Heart left ventricle (tissue), 16 donors: ENCODE results near the gene BCKDHA. TPM values are rescaled to one million over a fixed set of nuclear protein-coding genes. Genes with fewer than 3 reads are reported as not detected.

ENCODE experiments used
- ATAC-seq, 4 donors: fragments of 200-7000 bp; cut with Tn5 transposase; one replicate each; pipeline ENCODE4 v1.9.1; 2020 to 2022; ENCODE audit warnings: moderate library complexity in 4 of 4, mild to moderate bottlenecking in 3 of 4, moderate number of reproducible peaks in 1 of 4
- DNase-seq, 5 donors: peaks; one replicate each; pipeline ENCODE4 v3.0.0-alpha.2; 2020
- H3K27ac ChIP-seq, 12 donors: fragments of 200-600 bp; sonication (generic) in 4 of 12; one replicate each; pipeline versions ENCODE4 v1.5.0 to v1.8.0; 2016 to 2022; ENCODE audit warnings: mild to moderate bottlenecking in 2 of 12
- H3K27me3 ChIP-seq, 9 donors: fragments of 200-600 bp; sonication (generic) in 2 of 9; one replicate each; pipeline versions ENCODE4 v1.5.1 to v1.8.0; 2016 to 2022; ENCODE audit warnings: mild to moderate bottlenecking in 3 of 9
- H3K36me3 ChIP-seq, 9 donors: fragments of 200-600 bp; sonication (generic) in 2 of 9; one replicate each; pipeline versions ENCODE4 v1.5.0 to v1.8.0; 2018 to 2022; ENCODE audit warnings: mild to moderate bottlenecking in 2 of 9
- H3K4me1 ChIP-seq, 12 donors: fragments of 200-600 bp; sonication (generic) in 4 of 12; one replicate each; pipeline versions ENCODE4 v1.5.0 to v1.8.0; 2016 to 2022; ENCODE audit warnings: mild to moderate bottlenecking in 3 of 12
- H3K4me3 ChIP-seq, 12 donors: fragments of 200-600 bp; sonication (generic) in 4 of 12; one replicate each; pipeline versions ENCODE4 v1.5.0 to v1.8.0; 2017 to 2022; ENCODE audit warnings: mild to moderate bottlenecking in 9 of 12, moderate library complexity in 4 of 12
- H3K9me3 ChIP-seq, 12 donors: fragments of 200-600 bp; sonication (generic) in 4 of 12; one replicate each; pipeline versions ENCODE4 v1.5.0 to v1.8.0; 2016 to 2022; ENCODE audit warnings: mild to moderate bottlenecking in 1 of 12
- POLR2A ChIP-seq, 2 donors: fragments of 450-650 bp; IDR thresholded peaks; one replicate each; pipeline ENCODE4 v1.6.1; 2017; ENCODE audit warnings: antibody characterized with exemption in 2 of 2, mild to moderate bottlenecking in 2 of 2, moderate library complexity in 2 of 2
- WGBS, 4 donors: extraction: QIAGEN DNeasy Blood & Tissue Kit in 2 of 4; methylation state at CpG; one replicate each; pipeline versions ENCODE4 v1.1.5 to v1.1.7; 2013 to 2018; 5-methylcytosine and 5-hydroxymethylcytosine counted together
- intact Hi-C, 10 donors: fragments of 100-400 bp; cut with DNase I; formaldehyde crosslinking; loops; one replicate each; pipeline versions ENCODE4 v1.11.1 to v1.14.2; 2022
- polyA plus RNA-seq, 2 donors: library from polyadenylated mRNA; stranded (reverse); fragments of 200-250 nt; gene quantifications; one replicate each; pipeline ENCODE4 v1.2.3, GENCODE V29; 2013
- total RNA-seq, 9 donors: library from RNA; depleted of rRNA in 2 of 9; stranded (reverse); fragments of >200 nt in 2 of 9; fragmentation: NEBNext Ultra II Directional in 3 of 9; extraction: Animal tissue kit (Norgen Biotek cat#: 25700) in 3 of 9; gene quantifications; one replicate each; pipeline versions ENCODE4 v1.1.0 to v1.2.4, GENCODE V29; 2016 to 2023
- TF ChIP-seq, protein P1 (sequence below), 12 donors: fragments of 200-600 bp; sonication (generic) in 4 of 12; IDR thresholded peaks; one replicate each; pipeline versions ENCODE4 v1.5.0 to v1.8.0; 2018 to 2022; ENCODE audit warnings: antibody characterized with exemption in 12 of 12, mild to moderate bottlenecking in 5 of 12
- donor health status: ischemic (EF 13 %, LVEDD 7.1; RV severe dilation, severe dysfunction).
- donor health status: healthy with polysubstance abuse.
- donor health status: DM: no; HTN: yes; CAD: no.
- donor health status: DM: no; HTN: no; CAD: no.
- donor health status: ischemic (EF 25% LVEDD 6.9; RV normal size, moderate dysfunction).
- donor health status: ischemic (EF 25% LVEDD 5.7; RV mildly dilated, moderate dysfunction).
- donor health status: healthy.
- donor health status: DM: yes; HTN: yes; CAD: no.
- donor health status: ischemic (EF 35%, LVEDD 5.7; RV mildly dilated, moderate dysfunction).
- donor health status: nonischemic (EF 11% LVEDD 7.7; RV severe dilation, severe dysfunction).
- donor health status: DM: yes; HTN: yes; CAD: no.
- donor health status: PGD.
- donor health status: ischemic (EF 29% LVEDD 5.4; RV normal size, mild dysfunction).
- donor health status: nonischemic (EF 23%, LVEDD 6.1; RV moderate dilation, normal function).

BCKDHA gene
- total and polyA plus RNA-seq, 11 donors: 32.0 to 149 (median 39.2) TPM

DNA sequence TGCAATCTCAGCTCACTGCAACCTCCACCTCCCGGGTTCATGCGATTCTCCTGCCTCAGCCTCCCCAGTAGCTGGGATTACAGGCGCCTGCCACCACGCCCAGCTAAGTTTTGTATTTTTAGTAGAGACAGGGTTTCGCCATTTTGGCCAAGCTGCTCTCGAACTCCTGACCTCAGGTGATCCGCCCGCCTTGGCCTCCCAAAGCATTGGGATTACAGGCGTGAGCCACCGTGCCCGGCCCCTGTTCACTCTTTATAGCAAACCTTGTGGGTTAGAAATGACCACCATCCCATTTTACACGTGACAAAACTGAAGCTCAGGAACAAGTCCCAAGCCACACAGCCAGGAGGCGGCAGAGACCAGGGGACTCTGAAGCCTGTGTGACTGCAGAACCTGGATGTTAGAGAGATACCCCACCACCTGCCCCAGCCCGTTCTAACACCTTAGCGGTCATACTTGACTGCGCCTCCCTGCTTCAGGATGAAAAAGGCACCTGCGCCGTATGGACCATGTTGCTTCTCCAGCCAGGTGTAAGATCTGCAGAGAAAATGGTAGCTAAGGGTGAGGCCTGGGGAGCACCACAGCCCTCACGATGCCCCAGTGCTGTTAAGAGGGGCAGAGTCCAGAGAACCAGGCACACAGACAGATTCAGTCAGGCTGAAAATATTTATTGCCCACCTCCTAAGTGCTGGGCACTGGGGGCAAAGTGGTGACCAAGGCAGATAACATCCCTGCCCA lies 38.5 kb downstream of the BCKDHA start:
- peaks cover 0 to 64% (median 40%) of the 10 kb centered on the region in 9 donors for H3K36me3 ChIP-seq
- no peaks in the 10 kb centered on the region for H3K9me3 ChIP-seq
- no peaks in the 10 kb centered on the region for H3K27me3 ChIP-seq
- no peak for ATAC-seq
- WGBS, 4 donors: 94 to 95% (median 94%) methylated on average over 19 of the region's 19 CpGs
- intact Hi-C loops: loop anchor here in 6 of 10 donors (5.0 to 10.0 kb wide), 5 partner anchors 39 to 231 kb away; partner anchors contain the start of genes BCKDHA (in 4 of the 6), EXOSC5 (in 4 of the 6) and HNRNPUL1 (in 1 of the 6)
- TF ChIP-seq, protein P1, sequence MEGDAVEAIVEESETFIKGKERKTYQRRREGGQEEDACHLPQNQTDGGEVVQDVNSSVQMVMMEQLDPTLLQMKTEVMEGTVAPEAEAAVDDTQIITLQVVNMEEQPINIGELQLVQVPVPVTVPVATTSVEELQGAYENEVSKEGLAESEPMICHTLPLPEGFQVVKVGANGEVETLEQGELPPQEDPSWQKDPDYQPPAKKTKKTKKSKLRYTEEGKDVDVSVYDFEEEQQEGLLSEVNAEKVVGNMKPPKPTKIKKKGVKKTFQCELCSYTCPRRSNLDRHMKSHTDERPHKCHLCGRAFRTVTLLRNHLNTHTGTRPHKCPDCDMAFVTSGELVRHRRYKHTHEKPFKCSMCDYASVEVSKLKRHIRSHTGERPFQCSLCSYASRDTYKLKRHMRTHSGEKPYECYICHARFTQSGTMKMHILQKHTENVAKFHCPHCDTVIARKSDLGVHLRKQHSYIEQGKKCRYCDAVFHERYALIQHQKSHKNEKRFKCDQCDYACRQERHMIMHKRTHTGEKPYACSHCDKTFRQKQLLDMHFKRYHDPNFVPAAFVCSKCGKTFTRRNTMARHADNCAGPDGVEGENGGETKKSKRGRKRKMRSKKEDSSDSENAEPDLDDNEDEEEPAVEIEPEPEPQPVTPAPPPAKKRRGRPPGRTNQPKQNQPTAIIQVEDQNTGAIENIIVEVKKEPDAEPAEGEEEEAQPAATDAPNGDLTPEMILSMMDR (IDR thresholded peaks at IDR 0.05): no peak
- no peak for TF ChIP-seq POLR2A (IDR thresholded peaks at IDR 0.05)
- H3K4me1 ChIP-seq: peaks cover 0 to 38% (median 19%) of the 10 kb centered on the region in 12 donors
- peak in 1 of 5 donors; percentile 17 for DNase-seq
- H3K4me3 ChIP-seq: no peak overlapping the region
- no peak overlapping the region for H3K27ac ChIP-seq

DNA sequence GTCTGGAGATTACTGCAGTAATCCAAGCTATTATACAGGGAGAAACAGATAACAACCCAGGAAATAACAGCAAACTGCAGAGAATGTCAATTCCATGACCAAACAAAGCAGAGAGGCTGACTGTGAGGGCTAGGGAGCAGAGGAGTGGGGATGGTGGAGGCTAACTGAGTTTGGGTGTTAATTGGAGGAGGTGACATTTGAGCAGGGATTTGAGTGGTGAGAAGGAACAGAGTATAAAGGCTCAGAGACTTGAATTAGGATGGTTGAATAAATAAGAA lies 39.0 kb downstream of the BCKDHA start:
- H3K4me3 ChIP-seq: no peak overlapping the region
- ATAC-seq (no peak), DNase-seq (no peak)
- peaks cover 0 to 59% (median 35%) of the 10 kb centered on the region in 9 donors for H3K36me3 ChIP-seq
- H3K9me3 ChIP-seq: no peaks in the 10 kb centered on the region
- TF ChIP-seq, protein P1 (IDR thresholded peaks at IDR 0.05): no peak
- no peak for TF ChIP-seq POLR2A (IDR thresholded peaks at IDR 0.05)
- intact Hi-C loops: loop anchor here in 6 of 10 donors (5.0 to 10.0 kb wide), 5 partner anchors 39 to 232 kb away; partner anchors contain the start of genes BCKDHA (in 4 of the 6), EXOSC5 (in 4 of the 6) and HNRNPUL1 (in 1 of the 6)
- no peaks in the 10 kb centered on the region for H3K27me3 ChIP-seq
- H3K27ac ChIP-seq: no peak overlapping the region
- peaks cover 0 to 33% (median 15%) of the 10 kb centered on the region in 12 donors for H3K4me1 ChIP-seq

DNA sequence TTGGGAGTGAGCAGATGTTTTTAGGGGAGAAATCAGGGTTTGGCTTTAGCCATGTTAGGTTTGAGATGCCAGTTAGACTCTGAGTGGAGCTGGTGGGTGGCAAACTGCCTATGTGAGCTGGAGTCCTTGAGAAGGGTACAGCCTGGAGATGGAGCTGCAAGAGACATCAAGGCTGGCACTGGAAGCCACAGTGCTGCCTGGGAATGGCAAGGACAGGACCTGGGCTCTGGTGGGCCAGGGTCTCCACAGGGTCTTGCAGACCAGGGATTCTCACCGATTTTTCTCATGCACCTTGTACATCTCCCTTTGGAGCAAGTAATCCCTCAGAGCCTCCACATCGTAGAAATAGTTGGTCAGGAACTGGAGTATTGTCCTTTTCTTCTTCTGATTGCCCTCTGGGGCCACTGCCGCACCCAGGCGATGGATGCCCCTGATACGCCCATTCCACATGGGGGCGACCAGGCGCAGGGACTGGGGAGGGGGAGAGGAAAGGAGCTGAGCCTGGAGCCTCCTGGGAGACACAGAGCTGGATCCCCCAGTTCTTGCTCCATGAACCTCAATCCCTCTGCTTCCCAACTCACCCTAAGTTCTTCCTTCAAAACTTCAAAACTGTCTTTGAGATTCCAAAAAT lies 40.4 kb downstream of the BCKDHA start:
- peaks cover 0 to 25% (median 12%) of the 10 kb centered on the region in 12 donors for H3K4me1 ChIP-seq
- peak in 1 of 5 donors; percentile 13 for DNase-seq
- no peak for ATAC-seq
- no peaks in the 10 kb centered on the region for H3K27me3 ChIP-seq
- no peak overlapping the region for H3K4me3 ChIP-seq
- H3K9me3 ChIP-seq: no peaks in the 10 kb centered on the region
- no peak overlapping the region for H3K27ac ChIP-seq
- intact Hi-C loops: loop anchor here in 6 of 10 donors (2.0 to 10.0 kb wide), 6 partner anchors 39 to 233 kb away; partner anchors contain the start of genes BCKDHA (in 4 of the 6), EXOSC5 (in 4 of the 6) and HNRNPUL1 (in 1 of the 6)
- peaks cover 0 to 47% (median 31%) of the 10 kb centered on the region in 9 donors for H3K36me3 ChIP-seq
- TF ChIP-seq, protein P1 (IDR thresholded peaks at IDR 0.05): no peak
- no peak for TF ChIP-seq POLR2A (IDR thresholded peaks at IDR 0.05)
- WGBS, 4 donors: 87 to 91% (median 89%) methylated on average over 6 to 7 of the region's 7 CpGs
